Muscle layer of duodenum (tissue), 2 donors: Measurements from ENCODE around the gene DZIP1L.

Source experiments
- H3K27ac ChIP-seq: one replicate; pipeline ENCODE4 v1.7.0; 2013; ENCODE audit warnings: mild to moderate bottlenecking, low read length
- H3K27me3 ChIP-seq: one replicate; pipeline ENCODE4 v1.7.0; 2013; ENCODE audit warnings: low read depth, mild to moderate bottlenecking, control low read depth, low read length
- H3K36me3 ChIP-seq, 2 donors: one replicate each; pipeline ENCODE4 v1.7.0; 2013; ENCODE audit warnings: low read length in 2 of 2, control low read depth in 1 of 2, mild to moderate bottlenecking in 1 of 2; ENCODE audit not compliant: insufficient read depth in 2 of 2, control insufficient read depth in 1 of 2
- H3K4me1 ChIP-seq, 2 donors: one replicate each; pipeline ENCODE4 v1.7.0; 2013; ENCODE audit warnings: low read length in 2 of 2, mild to moderate bottlenecking in 2 of 2, control low read depth in 1 of 2, moderate library complexity in 1 of 2; ENCODE audit not compliant: insufficient read depth in 2 of 2, control insufficient read depth in 1 of 2
- H3K4me3 ChIP-seq, 2 donors: one replicate each; pipeline ENCODE4 v1.7.0; 2013; ENCODE audit warnings: low read length in 2 of 2, low read depth in 1 of 2, mild to moderate bottlenecking in 1 of 2
- H3K9me3 ChIP-seq, 2 donors: one replicate each; pipeline ENCODE4 v1.7.0; 2013; ENCODE audit warnings: low read length in 2 of 2, control low read depth in 1 of 2, mild to moderate bottlenecking in 1 of 2; ENCODE audit not compliant: control insufficient read depth in 1 of 2
- donor health status: healthy.

DZIP1L gene

DNA sequence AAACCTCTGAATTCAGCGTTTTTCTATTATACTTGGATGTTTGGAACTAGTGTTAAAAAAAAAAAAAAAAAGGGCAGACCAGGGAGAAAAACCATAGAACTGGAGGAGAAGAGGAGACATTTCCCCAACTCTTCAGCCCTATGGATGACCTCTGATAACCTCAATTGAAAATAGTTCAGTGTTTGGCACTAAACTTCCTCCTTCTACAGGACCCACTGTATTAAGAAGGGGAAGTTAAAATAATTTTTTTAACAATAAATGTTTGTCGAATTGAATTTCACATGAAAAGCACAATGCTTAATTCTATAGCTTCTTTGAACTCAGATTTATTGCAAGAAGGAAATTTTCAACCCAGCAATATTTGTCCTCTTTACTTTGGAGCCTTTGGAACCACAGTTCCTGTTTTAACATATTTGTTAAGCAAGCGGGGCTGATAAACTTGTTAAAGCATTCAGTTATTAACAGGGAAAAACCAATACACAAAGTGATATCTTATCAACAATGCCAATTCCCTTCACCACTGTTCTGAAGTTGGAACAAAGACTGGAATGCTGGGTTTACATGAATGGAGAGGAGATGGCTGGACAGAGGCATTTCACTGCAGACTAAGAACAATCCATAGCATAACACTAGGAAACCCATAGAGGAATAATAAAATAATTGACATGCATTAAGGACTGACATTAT is 19.9 kb upstream of the DZIP1L start:
- H3K4me3 ChIP-seq: no peak overlapping the region
- no peak overlapping the region for H3K27ac ChIP-seq
- no peaks in the 10 kb centered on the region for H3K9me3 ChIP-seq
- no peaks in the 10 kb centered on the region for H3K36me3 ChIP-seq
- no peaks in the 10 kb centered on the region for H3K4me1 ChIP-seq
- no peaks in the 10 kb centered on the region for H3K27me3 ChIP-seq

DNA sequence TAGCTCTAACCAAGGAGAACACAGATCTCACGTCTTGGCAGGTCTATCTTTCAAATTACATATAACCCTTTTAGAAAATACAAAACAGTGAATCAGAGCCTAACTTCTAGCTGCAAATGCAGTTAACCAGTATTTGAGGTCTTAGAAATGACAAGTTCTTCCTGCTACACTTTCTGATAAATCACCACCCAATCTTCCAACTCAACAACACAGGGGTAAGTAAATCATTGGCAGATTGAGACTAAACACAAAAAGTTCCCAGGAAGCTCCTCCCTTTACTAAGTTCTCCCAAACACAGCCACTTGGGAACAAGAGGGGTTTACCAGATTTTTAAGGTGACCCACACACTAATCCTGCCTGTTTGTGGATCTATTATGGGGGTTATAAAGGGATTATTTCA is 16.8 kb upstream of the DZIP1L start, which contains the start of gene A4GNT:
A4GNT (minus strand) TSS at position 152 of the 400 bp plus-strand sequence. CDS start 1,134 bp downstream, outside the sequence.
- no peaks in the 10 kb centered on the region for H3K4me1 ChIP-seq
- no peaks in the 10 kb centered on the region for H3K9me3 ChIP-seq
- H3K27ac ChIP-seq: no peak within 1 kb of the TSS
- H3K4me3 ChIP-seq: no peak within 1 kb of the TSS
- no peaks in the 10 kb centered on the region for H3K27me3 ChIP-seq
- no peaks in the 10 kb centered on the region for H3K36me3 ChIP-seq

DNA sequence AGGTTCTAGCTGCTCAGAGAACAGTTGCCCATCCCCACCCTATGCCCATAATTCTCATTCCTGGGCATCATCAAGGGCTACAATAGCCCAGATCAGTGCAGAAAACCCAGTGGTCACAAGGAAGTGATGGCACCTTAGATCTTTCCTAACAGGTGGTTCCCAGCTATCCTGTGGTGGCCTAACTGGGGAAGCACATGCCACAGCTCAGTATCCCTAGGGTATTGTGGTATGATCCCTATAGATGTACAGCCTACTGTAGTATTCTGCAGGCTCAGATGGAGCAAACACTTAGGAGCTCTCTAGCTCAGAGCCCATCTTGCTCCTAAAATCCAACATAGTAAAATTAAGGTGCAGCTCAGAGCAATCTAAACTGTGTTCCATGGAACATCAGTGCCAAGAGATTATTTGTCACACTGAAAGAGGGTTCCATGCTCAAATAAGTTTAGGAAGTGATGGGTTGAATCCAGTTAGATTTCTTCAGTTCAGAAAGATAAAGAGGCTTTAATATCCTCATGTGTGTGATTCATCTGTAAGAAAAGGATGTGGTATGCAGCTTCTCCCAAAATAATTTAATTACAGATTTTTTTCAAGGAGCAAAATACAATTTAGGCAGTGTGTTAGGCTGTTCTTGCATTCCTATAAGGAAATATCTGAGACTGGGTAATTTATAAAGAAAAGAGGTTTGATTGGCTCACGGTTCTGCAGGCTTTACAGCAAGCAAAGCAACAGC is 12.4 kb upstream of the DZIP1L start:
- peaks cover 0 to 4% of the 10 kb centered on the region in 2 donors for H3K9me3 ChIP-seq
- peaks cover 7 to 17% of the 10 kb centered on the region in 2 donors for H3K4me1 ChIP-seq
- H3K27ac ChIP-seq: no peak overlapping the region
- no peaks in the 10 kb centered on the region for H3K27me3 ChIP-seq
- no peak overlapping the region for H3K4me3 ChIP-seq
- H3K36me3 ChIP-seq: no peaks in the 10 kb centered on the region

DNA sequence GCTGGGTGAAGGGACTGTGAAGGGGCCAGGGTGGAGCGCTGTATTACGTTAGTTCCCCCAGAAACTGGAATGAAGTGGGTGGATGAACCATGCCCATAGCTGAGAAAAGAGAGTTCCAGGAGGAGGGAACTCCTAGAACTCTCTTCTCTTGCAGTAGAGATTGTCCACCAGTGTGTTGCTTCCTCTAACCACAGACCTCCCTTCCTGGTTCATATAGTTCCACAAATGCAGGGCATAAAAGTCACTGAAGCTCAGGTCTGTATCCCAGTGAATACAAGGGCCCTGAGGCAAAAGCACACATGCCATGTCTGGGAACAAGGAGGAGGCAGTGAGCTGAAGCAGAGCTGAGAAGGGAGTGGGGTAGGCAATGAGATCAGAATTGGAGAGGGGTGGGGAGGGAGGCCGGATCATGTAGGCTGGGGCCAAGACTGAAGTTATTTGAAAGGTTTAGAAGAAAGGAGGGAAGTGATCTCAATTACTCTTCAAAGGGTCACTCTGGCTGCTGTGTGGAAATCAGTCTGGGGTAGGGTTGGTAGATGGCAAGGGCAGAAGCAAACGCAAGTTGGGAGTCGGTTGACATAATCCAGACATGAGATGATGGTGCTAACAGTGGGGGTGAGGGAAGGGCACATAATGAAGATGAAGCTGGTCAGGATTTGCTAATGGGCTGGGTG is 10.3 kb upstream of the DZIP1L start:
- Histone ChIP-seq H3K36me3 (no peaks in the 10 kb centered on the region), H3K27me3 (no peaks in the 10 kb centered on the region), H3K4me3 (no peak overlapping the region), H3K9me3 (peaks cover 0 to 4% of the 10 kb centered on the region in 2 donors), H3K27ac (peak overlapping the region; percentile 71), H3K4me1 (peaks cover 7 to 17% of the 10 kb centered on the region in 2 donors)

DNA sequence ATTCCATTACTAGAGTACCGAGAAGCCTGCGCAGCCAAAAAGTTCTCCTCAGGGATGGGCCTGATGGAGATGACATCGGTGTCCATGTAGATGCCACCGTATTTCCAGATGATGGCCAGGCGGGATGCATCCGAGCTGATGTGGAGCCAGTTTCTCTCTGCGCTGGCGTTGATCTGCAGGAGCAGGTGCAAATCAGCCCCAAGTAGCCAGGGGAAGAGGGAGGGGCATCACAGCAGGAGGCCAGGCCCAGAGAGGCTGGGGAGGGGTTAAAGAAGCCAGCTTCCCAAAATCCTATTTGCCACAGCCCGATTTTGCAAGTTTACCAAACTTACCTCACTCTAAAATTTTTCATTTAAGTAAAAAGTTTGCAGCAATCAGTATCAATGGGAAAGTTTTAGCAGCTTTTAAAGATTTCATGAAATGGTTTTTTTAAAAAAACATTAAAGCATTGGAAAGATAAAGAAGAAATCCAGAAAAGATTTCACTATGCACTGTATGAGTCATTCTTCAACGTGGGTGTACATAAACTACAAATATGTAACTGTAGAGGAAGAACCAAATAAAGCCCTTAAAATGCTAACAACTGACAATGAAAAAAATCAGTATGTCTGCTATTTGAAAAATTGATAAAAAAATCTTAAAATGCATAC is 9.4 kb upstream of the DZIP1L start:
- Histone ChIP-seq H3K27me3 (no peaks in the 10 kb centered on the region), H3K9me3 (peaks cover 0 to 4% of the 10 kb centered on the region in 2 donors), H3K36me3 (no peaks in the 10 kb centered on the region), H3K4me1 (peaks cover 7 to 17% of the 10 kb centered on the region in 2 donors), H3K27ac (peak overlapping the region; percentile 71), H3K4me3 (no peak overlapping the region)

DNA sequence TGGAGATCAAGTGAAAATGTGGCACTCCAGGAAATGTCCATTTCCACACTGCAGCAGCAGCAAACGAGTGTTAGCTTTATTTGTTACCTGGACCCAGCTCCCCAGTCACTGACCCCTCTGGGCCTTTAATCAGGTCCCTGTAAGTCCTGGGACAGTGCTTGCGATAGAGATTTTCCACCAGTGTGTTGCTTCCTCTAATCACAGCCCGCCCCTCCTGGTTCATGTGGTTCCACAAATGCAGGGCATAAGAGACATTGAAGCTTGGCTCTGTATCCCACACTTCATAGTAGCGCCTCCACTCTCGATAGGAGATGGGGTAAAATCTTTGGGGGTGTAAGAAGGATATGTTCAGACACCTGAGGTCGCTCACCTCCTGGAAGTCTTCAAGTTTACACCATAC is 8.8 kb upstream of the DZIP1L start:
- H3K9me3 ChIP-seq: peaks cover 0 to 4% of the 10 kb centered on the region in 2 donors
- H3K4me1 ChIP-seq: peaks cover 7 to 17% of the 10 kb centered on the region in 2 donors
- no peaks in the 10 kb centered on the region for H3K36me3 ChIP-seq
- no peaks in the 10 kb centered on the region for H3K27me3 ChIP-seq
- no peak overlapping the region for H3K4me3 ChIP-seq
- no peak overlapping the region for H3K27ac ChIP-seq

DNA sequence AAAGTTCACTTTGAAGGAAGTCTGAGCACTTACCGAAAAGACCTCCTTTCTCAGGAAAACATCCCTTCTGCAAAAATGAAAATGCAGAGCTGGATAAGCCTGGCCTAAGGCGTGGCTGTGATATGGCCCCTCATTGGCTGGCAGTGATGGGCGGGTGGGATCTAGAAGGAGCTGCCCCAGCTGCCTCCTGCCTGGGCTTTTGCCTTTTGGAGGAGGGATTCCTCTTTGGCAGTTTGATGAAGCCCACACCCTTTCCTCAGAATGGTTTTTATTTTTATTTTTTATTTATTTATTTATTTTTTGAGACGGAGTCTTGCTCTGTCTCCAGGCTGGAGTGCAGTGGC is 4.0 kb upstream of the DZIP1L start:
- Histone ChIP-seq H3K4me3 (no peak overlapping the region), H3K36me3 (no peaks in the 10 kb centered on the region), H3K27me3 (no peaks in the 10 kb centered on the region), H3K4me1 (peaks cover 5 to 10% of the 10 kb centered on the region in 2 donors), H3K9me3 (peaks cover 0 to 4% of the 10 kb centered on the region in 2 donors), H3K27ac (no peak overlapping the region)

DNA sequence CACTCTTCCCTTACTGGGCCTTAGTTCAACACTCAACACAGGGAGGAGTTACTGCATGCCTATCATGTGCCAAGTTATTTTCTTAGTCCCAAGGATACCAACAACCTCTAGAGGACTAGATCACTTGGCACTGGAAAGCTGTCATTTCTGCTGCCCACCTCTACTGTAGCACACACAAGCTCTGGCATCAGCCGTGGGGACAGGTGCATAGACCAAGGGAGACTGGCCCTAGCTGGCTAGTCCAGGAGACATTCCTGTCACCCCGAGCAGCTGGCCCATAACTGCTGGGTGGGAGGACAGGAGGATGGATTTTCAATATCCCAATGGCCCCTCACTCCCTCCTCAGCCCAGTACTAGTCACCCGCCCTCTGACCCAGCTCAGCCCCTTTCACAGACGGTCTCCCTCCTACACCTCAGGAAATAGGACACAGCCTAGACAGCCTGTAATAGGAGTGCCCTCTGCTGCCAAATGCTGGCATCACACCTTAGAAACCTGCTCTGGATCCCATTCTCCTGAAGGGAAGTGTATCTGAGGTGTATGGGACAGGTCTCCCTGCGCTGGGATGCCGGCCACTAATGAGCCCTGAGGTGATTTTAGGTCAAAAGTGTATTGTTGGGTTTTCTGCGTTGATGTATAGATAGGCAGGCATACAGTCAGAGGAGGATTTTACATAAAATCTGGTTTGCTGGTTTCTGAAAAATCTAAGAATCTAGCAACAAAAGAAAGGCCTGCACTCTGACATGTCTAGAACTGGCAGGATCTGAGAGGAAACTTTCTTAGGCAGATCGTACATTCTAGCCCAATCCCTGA is 3.4 kb upstream of the DZIP1L start:
- H3K9me3 ChIP-seq: peaks cover 0 to under 1% of the 10 kb centered on the region in 2 donors
- H3K36me3 ChIP-seq: no peaks in the 10 kb centered on the region
- no peaks in the 10 kb centered on the region for H3K27me3 ChIP-seq
- H3K27ac ChIP-seq: no peak overlapping the region
- H3K4me3 ChIP-seq: no peak overlapping the region
- H3K4me1 ChIP-seq: peaks cover 5 to 12% of the 10 kb centered on the region in 2 donors

DNA sequence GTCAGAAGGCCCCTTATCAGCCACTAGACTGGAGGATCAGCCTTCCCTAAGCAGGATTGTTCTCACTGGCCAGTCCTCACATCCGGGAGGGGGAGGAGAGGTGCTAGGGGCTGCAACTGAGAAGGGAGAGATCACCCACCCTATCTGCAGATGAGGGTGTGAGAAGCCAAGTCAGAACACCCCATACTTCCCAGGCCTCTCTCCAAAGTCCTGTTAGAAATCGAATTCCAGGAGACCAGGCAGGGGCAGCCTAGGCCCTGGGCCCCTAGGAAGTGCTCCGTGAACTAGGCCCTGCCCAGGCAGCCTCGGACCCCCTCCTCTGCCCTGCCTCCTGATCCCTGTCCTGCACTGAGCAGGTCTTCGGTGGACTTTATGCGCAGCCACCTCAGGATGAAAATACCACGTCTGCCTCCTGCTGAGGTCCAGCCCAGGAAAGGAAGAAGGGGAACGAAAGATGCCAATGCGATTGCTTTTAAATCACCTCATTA is 933 bp downstream of the DZIP1L start:
- Histone ChIP-seq H3K27me3 (no peaks in the 10 kb centered on the region), H3K9me3 (no peaks in the 10 kb centered on the region), H3K4me3 (peak overlapping the region; percentile 76 to 90), H3K27ac (peak overlapping the region; percentile 86), H3K4me1 (peaks cover 5 to 12% of the 10 kb centered on the region in 2 donors), H3K36me3 (peaks cover 0 to 3% of the 10 kb centered on the region in 2 donors)

DNA sequence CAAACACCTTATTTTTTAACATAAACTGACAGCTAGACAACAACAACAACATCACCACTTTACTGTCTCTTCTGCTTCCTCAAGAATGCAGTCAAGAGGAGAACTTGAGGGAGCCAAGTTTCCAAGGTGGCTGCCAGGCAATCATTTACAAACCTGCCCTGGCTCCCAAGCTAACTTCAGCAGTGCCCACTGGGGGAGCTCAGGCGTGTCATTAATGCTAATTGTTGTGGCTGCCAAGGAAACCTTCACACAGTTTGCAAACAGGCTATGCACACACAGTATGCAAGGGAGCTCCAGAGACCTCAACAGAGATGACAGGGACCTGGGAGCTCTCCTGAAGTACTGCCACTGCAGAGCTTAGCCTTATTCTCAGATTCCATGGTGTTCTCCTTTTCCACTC is 2.1 kb downstream of the DZIP1L start:
- H3K4me1 ChIP-seq: peaks cover 5 to 12% of the 10 kb centered on the region in 2 donors
- no peak overlapping the region for H3K4me3 ChIP-seq
- H3K27me3 ChIP-seq: no peaks in the 10 kb centered on the region
- peaks cover 0 to 3% of the 10 kb centered on the region in 2 donors for H3K36me3 ChIP-seq
- no peaks in the 10 kb centered on the region for H3K9me3 ChIP-seq
- H3K27ac ChIP-seq: no peak overlapping the region
